OCI-LY3 (cell line): Measurements from ENCODE around the gene C6orf141.

Experiments
- EZH2phosphoT487 ChIP-seq: fragments of 200-600 bp; shearing (Covaris generic); IDR thresholded peaks from 2 replicates; pipeline ENCODE4 v1.6.1; 2018; ENCODE audit warnings: antibody characterized with exemption, mixed run types, low read depth
- TF ChIP-seq, protein P1 (sequence below): fragments of 200-600, 300-600 bp; sonication (generic); IDR thresholded peaks from 2 replicates; pipeline ENCODE4 v1.5.1; 2014; ENCODE audit warnings: antibody characterized with exemption, low read length, low read depth

DNA sequence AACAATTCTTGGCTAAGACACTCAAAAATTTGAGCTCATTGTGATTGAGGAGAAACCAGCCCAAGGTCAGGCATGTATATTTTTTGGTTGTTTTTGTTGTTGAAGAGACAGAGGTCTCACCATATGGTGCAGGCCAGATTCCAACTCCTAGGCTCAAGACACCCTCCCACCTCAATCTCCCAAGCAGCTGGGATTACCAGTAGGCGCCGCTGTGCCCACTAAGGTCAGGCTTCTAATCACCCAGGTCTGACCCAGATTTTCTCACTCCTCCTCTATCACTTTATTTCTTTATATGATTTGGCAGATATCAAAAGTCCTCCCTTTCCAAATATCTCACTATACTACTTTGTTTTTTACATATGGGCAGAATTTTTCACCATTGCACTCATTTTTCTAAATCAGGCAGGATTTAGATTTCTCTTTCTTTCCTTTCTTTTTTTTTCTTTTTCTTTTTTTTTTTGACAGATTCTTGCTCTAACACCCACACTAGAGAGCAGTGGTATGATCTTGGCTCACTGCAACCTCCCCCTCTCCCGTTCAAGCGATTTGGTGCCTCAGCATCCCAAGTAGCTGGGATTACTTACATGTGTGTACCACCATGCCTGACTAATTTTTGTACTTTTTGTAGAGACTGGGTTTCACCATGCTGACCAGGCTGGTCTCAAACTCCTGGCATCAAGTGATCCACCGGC is 1.7 kb upstream of the C6orf141 start:
- TF ChIP-seq, protein P1, sequence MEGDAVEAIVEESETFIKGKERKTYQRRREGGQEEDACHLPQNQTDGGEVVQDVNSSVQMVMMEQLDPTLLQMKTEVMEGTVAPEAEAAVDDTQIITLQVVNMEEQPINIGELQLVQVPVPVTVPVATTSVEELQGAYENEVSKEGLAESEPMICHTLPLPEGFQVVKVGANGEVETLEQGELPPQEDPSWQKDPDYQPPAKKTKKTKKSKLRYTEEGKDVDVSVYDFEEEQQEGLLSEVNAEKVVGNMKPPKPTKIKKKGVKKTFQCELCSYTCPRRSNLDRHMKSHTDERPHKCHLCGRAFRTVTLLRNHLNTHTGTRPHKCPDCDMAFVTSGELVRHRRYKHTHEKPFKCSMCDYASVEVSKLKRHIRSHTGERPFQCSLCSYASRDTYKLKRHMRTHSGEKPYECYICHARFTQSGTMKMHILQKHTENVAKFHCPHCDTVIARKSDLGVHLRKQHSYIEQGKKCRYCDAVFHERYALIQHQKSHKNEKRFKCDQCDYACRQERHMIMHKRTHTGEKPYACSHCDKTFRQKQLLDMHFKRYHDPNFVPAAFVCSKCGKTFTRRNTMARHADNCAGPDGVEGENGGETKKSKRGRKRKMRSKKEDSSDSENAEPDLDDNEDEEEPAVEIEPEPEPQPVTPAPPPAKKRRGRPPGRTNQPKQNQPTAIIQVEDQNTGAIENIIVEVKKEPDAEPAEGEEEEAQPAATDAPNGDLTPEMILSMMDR, result no peak
- no peak for TF ChIP-seq EZH2phosphoT487
